GM19193 (cell line): Measurements from ENCODE around the gene SYT13.

ENCODE experiments used
- POLR2A ChIP-seq: IDR thresholded peaks from 4 replicates; pipeline ENCODE4 v1.6.1; 2011; ENCODE audit not compliant: insufficient read depth, insufficient read length; ENCODE audit errors: extremely low read depth

The SYT13 gene

GRCh38 chr11:45210846-45211245 is 75.3 kb downstream of the SYT13 start:
- no peak for TF ChIP-seq POLR2A

GRCh38 chr11:45209891-45210699 is 76.0 kb downstream of the SYT13 start:
- no peak for TF ChIP-seq POLR2A

GRCh38 chr11:45209000-45209879 is 76.9 kb downstream of the SYT13 start:
- TF ChIP-seq POLR2A = no peak

GRCh38 chr11:45208135-45208534 is 78.0 kb downstream of the SYT13 start:
- TF ChIP-seq POLR2A = no peak

- no peak for TF ChIP-seq POLR2A
These were observed 80.2 kb downstream of the SYT13 start for GRCh38 chr11:45205978-45206377.

GRCh38 chr11:45204761-45205160 is 81.4 kb downstream of the SYT13 start:
- no peak for TF ChIP-seq POLR2A

- no peak for TF ChIP-seq POLR2A
These were observed 92.4 kb downstream of the SYT13 start for GRCh38 chr11:45193695-45194094.
